Activated naive CD4-positive, alpha-beta T cell treated with anti-CD3 and anti-CD28 coated beads for 36 hours (primary cell): Measurements from ENCODE around the gene SEMA4D. TPM values are rescaled to one million over a fixed set of nuclear protein-coding genes. Genes with fewer than 3 reads are reported as not detected.

Experiments
- CTCF ChIA-PET: fragments of 350-600 bp; sonication (Branson Sonifier 250); formaldehyde crosslinking; loops from one replicate; lab custom pipeline; 2021; ENCODE audit warnings: antibody characterized with exemption; lab: Charles Lee
- DNase-seq: peaks from one replicate; pipeline ENCODE4 v3.0.0-alpha.2; 2020
- H3K27ac Mint-ChIP-seq: one replicate; pipeline ENCODE4 v1.8.0; 2021; ENCODE audit warnings: mild to moderate bottlenecking, mixed read lengths
- H3K27me3 Mint-ChIP-seq: one replicate; pipeline ENCODE4 v1.8.0; 2021; ENCODE audit warnings: low read depth, mixed read lengths
- H3K36me3 Mint-ChIP-seq: one replicate; pipeline ENCODE4 v1.8.0; 2021; ENCODE audit warnings: low read depth, mixed read lengths
- H3K4me1 Mint-ChIP-seq: one replicate; pipeline ENCODE4 v1.8.0; 2021; ENCODE audit warnings: low read depth, mixed read lengths
- H3K4me3 Mint-ChIP-seq: one replicate; pipeline ENCODE4 v1.8.0; 2021; ENCODE audit warnings: mild to moderate bottlenecking, moderate library complexity, mixed read lengths
- H3K9me3 Mint-ChIP-seq: one replicate; pipeline ENCODE4 v1.8.0; 2021; ENCODE audit warnings: mixed read lengths
- intact Hi-C: fragments of 100-400 bp; cut with micrococcal nuclease; formaldehyde crosslinking; loops from one replicate; pipeline ENCODE4 v1.15.1; 2023
- total RNA-seq, 2 experiments: library from RNA; stranded (reverse); gene quantifications; one replicate each; pipeline ENCODE4 v1.2.3, GENCODE V29; 2021

Gene SEMA4D
- total RNA-seq, 2 experiments from 2014 or later = 156 to 160 TPM

GRCh38 chr9:89397471-89397870 is 100.4 kb downstream of the SEMA4D start:
- Mint-ChIP-seq H3K27me3 (no peaks in the 10 kb centered on the region), H3K4me3 (no peak overlapping the region), H3K36me3 (peaks cover 63% of the 10 kb centered on the region), H3K4me1 (peaks cover 6% of the 10 kb centered on the region), H3K9me3 (no peaks in the 10 kb centered on the region), H3K27ac (no peak overlapping the region)
- DNase-seq = no peak
- intact Hi-C loops = no loop called here
- CTCF ChIA-PET = no interaction called here

GRCh38 chr9:89395931-89396710 is 101.8 kb downstream of the SEMA4D start:
- no peak overlapping the region for H3K4me3 Mint-ChIP-seq
- H3K27me3 Mint-ChIP-seq = no peaks in the 10 kb centered on the region
- no peak for DNase-seq
- intact Hi-C loops = no loop called here
- peaks cover 62% of the 10 kb centered on the region for H3K36me3 Mint-ChIP-seq
- H3K4me1 Mint-ChIP-seq = peaks cover 3% of the 10 kb centered on the region
- H3K9me3 Mint-ChIP-seq = no peaks in the 10 kb centered on the region
- CTCF ChIA-PET = interaction anchor here (0.6 kb wide), 1 partner anchor 180 kb away, joined by 3 read pairs; no protein-coding TSS in a partner anchor
- peak overlapping the region; percentile 50 for H3K27ac Mint-ChIP-seq

GRCh38 chr9:89394412-89394811 is 103.5 kb downstream of the SEMA4D start:
- no peak for DNase-seq
- intact Hi-C loops = no loop called here
- H3K9me3 Mint-ChIP-seq = no peaks in the 10 kb centered on the region
- H3K4me3 Mint-ChIP-seq = no peak overlapping the region
- H3K36me3 Mint-ChIP-seq = peaks cover 62% of the 10 kb centered on the region
- no peaks in the 10 kb centered on the region for H3K27me3 Mint-ChIP-seq
- CTCF ChIA-PET = interaction anchor here (0.6 kb wide), 1 partner anchor 13 kb away, joined by 3 read pairs; no protein-coding TSS in a partner anchor
- H3K27ac Mint-ChIP-seq = no peak overlapping the region
- peaks cover 2% of the 10 kb centered on the region for H3K4me1 Mint-ChIP-seq

GRCh38 chr9:89391585-89391984 is 106.3 kb downstream of the SEMA4D start:
- H3K9me3 Mint-ChIP-seq = no peaks in the 10 kb centered on the region
- intact Hi-C loops = no loop called here
- CTCF ChIA-PET = no interaction called here

GRCh38 chr9:89390578-89391116 is 107.3 kb downstream of the SEMA4D start:
- Mint-ChIP-seq H3K9me3 (no peaks in the 10 kb centered on the region), H3K27me3 (no peaks in the 10 kb centered on the region), H3K4me3 (no peak overlapping the region), H3K36me3 (peaks cover 64% of the 10 kb centered on the region), H3K27ac (peak overlapping the region; percentile 63), H3K4me1 (no peaks in the 10 kb centered on the region)
- intact Hi-C loops = no loop called here
- no peak for DNase-seq
- CTCF ChIA-PET = interaction anchor here (2.3 kb wide), 1 partner anchor 158 kb away, joined by 10 read pairs; no protein-coding TSS in a partner anchor

More at GRCh38 chr9:89391585-89391984, 106.3 kb downstream of the SEMA4D start:
- DNase-seq = no peak
- Mint-ChIP-seq H3K4me3 (no peak overlapping the region), H3K36me3 (peaks cover 60% of the 10 kb centered on the region), H3K27ac (peak overlapping the region; percentile 46), H3K27me3 (no peaks in the 10 kb centered on the region), H3K4me1 (no peaks in the 10 kb centered on the region)

- CTCF ChIA-PET = interaction anchor here (2.3 kb wide), 1 partner anchor 158 kb away, joined by 10 read pairs; no protein-coding TSS in a partner anchor
- DNase-seq = no peak
- Mint-ChIP-seq H3K27ac (peak overlapping the region; percentile 32), H3K36me3 (peaks cover 65% of the 10 kb centered on the region), H3K27me3 (no peaks in the 10 kb centered on the region), H3K4me3 (no peak overlapping the region), H3K4me1 (no peaks in the 10 kb centered on the region), H3K9me3 (no peaks in the 10 kb centered on the region)
- intact Hi-C loops = no loop called here
Observed at GRCh38 chr9:89390068-89390555, 107.8 kb downstream of the SEMA4D start.

- intact Hi-C loops = no loop called here
- Mint-ChIP-seq H3K9me3 (no peaks in the 10 kb centered on the region), H3K4me3 (no peak overlapping the region), H3K36me3 (peaks cover 65% of the 10 kb centered on the region), H3K4me1 (peaks cover 5% of the 10 kb centered on the region), H3K27ac (no peak overlapping the region), H3K27me3 (no peaks in the 10 kb centered on the region)
- DNase-seq = no peak
- CTCF ChIA-PET = interaction anchor here (2.3 kb wide), 1 partner anchor 160 kb away, joined by 10 read pairs; no protein-coding TSS in a partner anchor
Observed at GRCh38 chr9:89388868-89389177, 109.1 kb downstream of the SEMA4D start.

- intact Hi-C loops = no loop called here
- Mint-ChIP-seq H3K27me3 (no peaks in the 10 kb centered on the region), H3K4me1 (peaks cover 9% of the 10 kb centered on the region), H3K36me3 (peaks cover 63% of the 10 kb centered on the region), H3K9me3 (no peaks in the 10 kb centered on the region), H3K4me3 (no peak overlapping the region), H3K27ac (no peak overlapping the region)
- no peak for DNase-seq
- CTCF ChIA-PET = interaction anchor here (0.6 to 2.3 kb wide), 3 partner anchors 31 to 161 kb away, joined by 3 to 10 read pairs (median 6); no protein-coding TSS in a partner anchor
Observed at GRCh38 chr9:89388084-89388867, 109.6 kb downstream of the SEMA4D start.

- intact Hi-C loops = no loop called here
- DNase-seq = no peak
- CTCF ChIA-PET = interaction anchor here (0.6 to 1.0 kb wide), 2 partner anchors 53 to 162 kb away, joined by 3 to 6 read pairs; no protein-coding TSS in a partner anchor
- H3K4me1 Mint-ChIP-seq = peaks cover 17% of the 10 kb centered on the region
- H3K27me3 Mint-ChIP-seq = no peaks in the 10 kb centered on the region
- no peak overlapping the region for H3K27ac Mint-ChIP-seq
- peaks cover 61% of the 10 kb centered on the region for H3K36me3 Mint-ChIP-seq
- no peaks in the 10 kb centered on the region for H3K9me3 Mint-ChIP-seq
- no peak overlapping the region for H3K4me3 Mint-ChIP-seq
Observed at GRCh38 chr9:89387197-89387849, 110.6 kb downstream of the SEMA4D start.

- H3K36me3 Mint-ChIP-seq = peaks cover 63% of the 10 kb centered on the region
- peak overlapping the region; percentile 37 for H3K27ac Mint-ChIP-seq
- DNase-seq = no peak
- intact Hi-C loops = no loop called here
- H3K4me3 Mint-ChIP-seq = no peak overlapping the region
- H3K4me1 Mint-ChIP-seq = peaks cover 22% of the 10 kb centered on the region
- CTCF ChIA-PET = no interaction called here
- H3K27me3 Mint-ChIP-seq = no peaks in the 10 kb centered on the region
- H3K9me3 Mint-ChIP-seq = no peaks in the 10 kb centered on the region
Observed at GRCh38 chr9:89386797-89387196, 111.1 kb downstream of the SEMA4D start.

- H3K9me3 Mint-ChIP-seq = no peaks in the 10 kb centered on the region
- H3K4me3 Mint-ChIP-seq = no peak overlapping the region
- intact Hi-C loops = no loop called here
- DNase-seq = no peak
- H3K4me1 Mint-ChIP-seq = peaks cover 28% of the 10 kb centered on the region
- CTCF ChIA-PET = interaction anchor here (0.7 to 1.5 kb wide), 2 partner anchors 163 to 771 kb away, joined by 4 read pairs; no protein-coding TSS in a partner anchor
- H3K36me3 Mint-ChIP-seq = peaks cover 63% of the 10 kb centered on the region
- H3K27ac Mint-ChIP-seq = peak overlapping the region; percentile 37
- H3K27me3 Mint-ChIP-seq = no peaks in the 10 kb centered on the region
Observed at GRCh38 chr9:89386206-89386605, 111.7 kb downstream of the SEMA4D start.
